Body of pancreas (tissue), 4 donors: ENCODE results near the gene ALDH1A1.

Experiments used
- CTCF ChIP-seq, 7 experiments: fragments of 450-650 bp in 4 of 7; fragments of 200-600 bp in 3 of 7; sonication (generic) in 3 of 7; IDR thresholded peaks; one replicate each; pipeline ENCODE4 v1.5.1; 2016 to 2019; ENCODE audit warnings: antibody characterized with exemption in 7 of 7
- POLR2A ChIP-seq, 3 donors: fragments of 450-650 bp; IDR thresholded peaks; one replicate each; pipeline ENCODE4 v1.6.1; 2016; ENCODE audit warnings: antibody characterized with exemption in 3 of 3, mild to moderate bottlenecking in 2 of 3

- TF ChIP-seq CTCF (IDR thresholded peaks at IDR 0.05): no peak
- TF ChIP-seq POLR2A (IDR thresholded peaks at IDR 0.05): no peak
Measured at GRCh38 chr9:72917892-72918509, 34.9 kb downstream of the ALDH1A1 start.
